Bronchial epithelial cell (primary cell): ENCODE data around the gene VAV3. TPM values are rescaled to one million over a fixed set of nuclear protein-coding genes. Genes with fewer than 3 reads are reported as not detected.

ENCODE experiments used
- DNase-seq: peaks from one replicate; pipeline ENCODE4 v3.0.0-alpha.2; 2010; ENCODE audit warnings: low read depth
- FAIRE-seq: peaks from 2 replicates; lab custom pipeline; 2011; peaks lifted over from hg19 to GRCh38; lab: Jason Lieb, UNC
- H3K27me3 ChIP-seq: 2 replicates; pipeline ENCODE4 v1.5.1; 2011; ENCODE audit warnings: low read length; ENCODE audit not compliant: control insufficient read depth, insufficient read depth
- H3K36me3 ChIP-seq: 2 replicates; pipeline ENCODE4 v1.5.1; 2011; ENCODE audit warnings: low read length; ENCODE audit not compliant: control insufficient read depth, insufficient read depth
- H3K4me3 ChIP-seq: 2 replicates; pipeline ENCODE4 v1.5.1; 2011; ENCODE audit warnings: mild to moderate bottlenecking, low read depth, low read length, control low read depth
- CTCF ChIP-seq: IDR thresholded peaks from 2 replicates; pipeline ENCODE4 v1.5.1; 2011; ENCODE audit warnings: mild to moderate bottlenecking, moderate library complexity, low read length, control low read depth, inconsistent platforms; ENCODE audit not compliant: insufficient read depth, severe bottlenecking
- total RNA-seq: library from RNA; depleted of rRNA; stranded (reverse); fragments of >200 nt; gene quantifications from 2 replicates; pipeline ENCODE4 v1.2.1, GENCODE V29; 2014

Gene VAV3
- total RNA-seq, 1 donor from 2014 or later: 10.5 TPM

GRCh38 chr1:107789817-107790524 lies 175.0 kb downstream of the VAV3 start:
- Histone ChIP-seq H3K27me3 (no peaks in the 10 kb centered on the region), H3K36me3 (no peaks in the 10 kb centered on the region), H3K4me3 (no peak overlapping the region)
- no peak for TF ChIP-seq CTCF
- FAIRE-seq: no peak
- DNase-seq: peak; percentile 79

GRCh38 chr1:107788206-107789202 lies 176.5 kb downstream of the VAV3 start:
- no peak for FAIRE-seq
- Histone ChIP-seq H3K4me3 (no peak overlapping the region), H3K36me3 (no peaks in the 10 kb centered on the region), H3K27me3 (no peaks in the 10 kb centered on the region)
- TF ChIP-seq CTCF: no peak
- DNase-seq: no peak

DNA sequence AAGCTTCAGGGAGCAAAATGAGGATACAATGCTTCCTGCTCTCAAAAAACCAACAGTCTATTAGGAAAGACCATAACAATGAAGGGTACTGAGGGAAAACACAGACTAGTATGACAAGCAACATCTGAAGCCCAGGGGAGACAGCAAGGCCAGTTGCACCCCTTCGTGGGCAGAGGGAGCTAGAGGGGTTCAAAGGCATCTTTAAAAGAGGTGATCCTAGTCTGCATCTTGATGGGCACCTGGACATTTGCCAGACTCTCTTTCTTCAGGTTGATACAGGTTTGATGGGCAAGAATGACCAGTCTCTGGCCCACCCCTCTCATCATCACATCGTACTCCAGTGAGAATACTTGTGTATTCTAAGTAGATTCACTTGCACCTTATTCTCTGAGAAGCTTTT lies 177.7 kb downstream of the VAV3 start:
- no peaks in the 10 kb centered on the region for H3K36me3 ChIP-seq
- FAIRE-seq (peak; percentile 70), DNase-seq (no peak)
- no peaks in the 10 kb centered on the region for H3K27me3 ChIP-seq
- no peak overlapping the region for H3K4me3 ChIP-seq
- no peak for TF ChIP-seq CTCF

DNA sequence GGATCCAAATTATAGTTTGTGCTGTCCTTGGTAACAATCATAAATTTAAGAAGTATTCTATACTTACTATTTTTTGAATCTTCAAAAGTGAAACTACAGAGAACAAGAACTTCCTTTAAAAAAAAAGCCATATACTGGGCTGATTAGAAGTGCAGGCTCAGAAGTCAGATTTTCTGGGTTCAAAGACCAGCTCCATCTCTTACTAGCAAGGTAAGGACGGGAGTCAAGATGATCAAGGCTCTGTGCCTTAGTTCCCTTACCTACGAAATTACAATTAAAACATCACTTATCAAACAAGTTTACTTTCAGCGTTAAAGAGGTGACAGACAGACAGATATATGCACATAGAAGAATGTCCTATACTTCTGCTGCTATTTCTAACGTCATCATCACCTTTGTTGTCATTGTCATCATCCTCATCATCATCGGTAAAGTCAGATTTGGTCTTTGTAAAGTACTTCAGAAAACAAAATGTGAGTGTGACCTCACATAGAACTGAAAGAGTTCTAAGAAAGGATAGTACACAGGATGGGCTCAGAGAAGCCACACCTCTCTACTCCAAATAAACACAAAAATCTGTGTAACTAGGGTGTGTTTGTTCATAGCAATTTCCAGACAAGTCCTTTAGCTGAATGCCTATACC lies 178.7 kb downstream of the VAV3 start:
- H3K4me3 ChIP-seq: no peak overlapping the region
- DNase-seq (no peak), FAIRE-seq (no peak)
- H3K36me3 ChIP-seq: no peaks in the 10 kb centered on the region
- no peak for TF ChIP-seq CTCF
- H3K27me3 ChIP-seq: no peaks in the 10 kb centered on the region

DNA sequence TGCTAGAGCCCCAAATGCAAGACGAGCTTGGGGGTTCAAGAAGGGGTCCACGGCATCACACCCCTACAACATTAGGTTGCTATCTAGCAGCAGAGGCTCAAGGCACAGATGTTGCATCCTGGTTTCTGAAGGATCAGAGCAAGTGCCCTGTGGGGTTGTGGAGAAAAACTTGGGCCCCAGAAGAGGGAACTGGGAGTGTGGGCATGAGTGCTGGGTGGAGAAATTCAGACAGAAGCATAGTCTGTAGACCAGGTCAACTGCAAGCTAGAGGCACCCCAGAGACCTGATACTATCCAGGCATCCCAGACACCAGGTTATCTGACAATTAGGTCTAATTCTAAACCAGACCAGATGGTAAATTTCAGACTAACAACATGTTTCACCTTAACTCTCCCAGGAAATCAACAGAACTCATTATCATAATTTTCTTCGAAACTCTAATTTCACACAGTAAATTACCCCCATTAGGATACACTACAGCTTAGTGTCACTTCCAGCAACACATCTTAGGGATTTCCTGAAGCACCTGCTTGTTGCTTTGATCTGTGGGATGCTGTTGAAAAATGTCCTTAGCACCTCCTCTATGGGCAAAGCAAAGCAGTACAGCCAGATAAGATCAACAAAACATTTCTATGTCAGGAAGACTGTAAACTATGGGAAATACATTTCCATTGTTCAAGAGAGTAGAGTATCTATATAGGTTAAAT lies 179.3 kb downstream of the VAV3 start:
- Histone ChIP-seq H3K4me3 (no peak overlapping the region), H3K27me3 (no peaks in the 10 kb centered on the region), H3K36me3 (no peaks in the 10 kb centered on the region)
- TF ChIP-seq CTCF: no peak
- DNase-seq: no peak
- no peak for FAIRE-seq
